Peyer's patch (tissue), 4 donors: Measurements from ENCODE around the gene STEAP4.

Experiments
- CTCF ChIP-seq, 6 experiments: fragments of 450-650 bp in 4 of 6; fragments of 200-600 bp in 2 of 6; sonication (generic) in 1 of 6; IDR thresholded peaks; one replicate each; pipeline ENCODE4 v1.5.1; 2017 to 2019; ENCODE audit warnings: antibody characterized with exemption in 6 of 6, mild to moderate bottlenecking in 3 of 6, moderate library complexity in 1 of 6
- POLR2A ChIP-seq, 2 donors: fragments of 450-650 bp; IDR thresholded peaks; one replicate each; pipeline ENCODE4 v1.5.1; 2017; ENCODE audit warnings: antibody characterized with exemption in 2 of 2, mild to moderate bottlenecking in 2 of 2, moderate library complexity in 2 of 2

GRCh38 chr7:88299126-88299525, 7.6 kb downstream of the STEAP4 start:
- TF ChIP-seq CTCF (IDR thresholded peaks at IDR 0.05) = no peak
- TF ChIP-seq POLR2A (IDR thresholded peaks at IDR 0.05) = no peak
